Smooth muscle cell of the pulmonary artery (primary cell): ENCODE data around the gene NCBP3. TPM values are rescaled to one million over a fixed set of nuclear protein-coding genes. Genes with fewer than 3 reads are reported as not detected.

Experiments used
- total RNA-seq: library from RNA; depleted of rRNA; stranded (reverse); fragments of >200 nt; gene quantifications from 2 replicates; pipeline ENCODE4 v1.2.3, GENCODE V29; 2014

The NCBP3 gene
- total RNA-seq, result 17.4 and 20.1 TPM in 2 replicates

GRCh38 chr17:3845621-3846436 is at the start of gene NCBP3:
TSS of gene NCBP3 (minus strand) at chr17:3846246. CDS start at chr17:3846223, 23 bp downstream.

GRCh38 chr17:3893003-3893719 is 47.1 kb upstream of the NCBP3 start, which contains the start of gene CAMKK1:
TSS of gene CAMKK1 (minus strand) at chr17:3893053. CDS start at chr17:3885687, 7,366 bp downstream.

GRCh38 chr17:3800362-3801271 is 45.4 kb downstream of the NCBP3 start, which contains the start of gene ITGAE:
TSS of gene ITGAE (minus strand) at chr17:3801188. CDS start at chr17:3801144, 44 bp downstream.

Other genes with a start within 250 kb of the NCBP3 start
- gene TRPV1, start 236.8 kb downstream of the NCBP3 start, total RNA-seq, result 2.0 and 2.8 TPM in 2 replicates
- gene SHPK, start 210.0 kb downstream of the NCBP3 start, total RNA-seq, result 8.4 and 10.2 TPM in 2 replicates
- 24.6 and 31.3 TPM in 2 replicates for gene CTNS, start 209.5 kb downstream of the NCBP3 start, total RNA-seq
- 159 and 217 TPM in 2 replicates for gene TAX1BP3, start 177.7 kb downstream of the NCBP3 start, total RNA-seq
- 10.2 and 11.0 TPM in 2 replicates for gene EMC6, start 177.4 kb downstream of the NCBP3 start, total RNA-seq
- gene P2RX5, start 150.1 kb downstream of the NCBP3 start, total RNA-seq, result 0.85 and 7.1 TPM in 2 replicates
- gene HASPIN, start 122.3 kb downstream of the NCBP3 start, total RNA-seq, result 1.1 and 1.9 TPM in 2 replicates
- gene ITGAE, start 45.1 kb downstream of the NCBP3 start, total RNA-seq, result 10.4 and 12.4 TPM in 2 replicates
- gene CAMKK1, start 46.8 kb upstream of the NCBP3 start, total RNA-seq, result 6.6 and 11.2 TPM in 2 replicates
- gene P2RX1, start 70.2 kb upstream of the NCBP3 start, total RNA-seq, result 0.30 and 0.65 TPM in 2 replicates
- gene ATP2A3, start 118.2 kb upstream of the NCBP3 start, total RNA-seq, result 1.3 and 2.4 TPM in 2 replicates